NCI-H1694 (cell line): ENCODE data around the gene L3MBTL2.
A peak's percentile ranks its signal among the peaks of the same experiment; 100 is the strongest.
"Not testable (repeated sequence)": the region's sequence is repeated elsewhere in the genome, so short reads cannot be mapped to it uniquely, and the experiment has no call there.

Source experiments
- DNase-seq: peaks from one replicate; lab custom pipeline; 2025; lab: John Stamatoyannopoulos, UW

The L3MBTL2 gene

DNA sequence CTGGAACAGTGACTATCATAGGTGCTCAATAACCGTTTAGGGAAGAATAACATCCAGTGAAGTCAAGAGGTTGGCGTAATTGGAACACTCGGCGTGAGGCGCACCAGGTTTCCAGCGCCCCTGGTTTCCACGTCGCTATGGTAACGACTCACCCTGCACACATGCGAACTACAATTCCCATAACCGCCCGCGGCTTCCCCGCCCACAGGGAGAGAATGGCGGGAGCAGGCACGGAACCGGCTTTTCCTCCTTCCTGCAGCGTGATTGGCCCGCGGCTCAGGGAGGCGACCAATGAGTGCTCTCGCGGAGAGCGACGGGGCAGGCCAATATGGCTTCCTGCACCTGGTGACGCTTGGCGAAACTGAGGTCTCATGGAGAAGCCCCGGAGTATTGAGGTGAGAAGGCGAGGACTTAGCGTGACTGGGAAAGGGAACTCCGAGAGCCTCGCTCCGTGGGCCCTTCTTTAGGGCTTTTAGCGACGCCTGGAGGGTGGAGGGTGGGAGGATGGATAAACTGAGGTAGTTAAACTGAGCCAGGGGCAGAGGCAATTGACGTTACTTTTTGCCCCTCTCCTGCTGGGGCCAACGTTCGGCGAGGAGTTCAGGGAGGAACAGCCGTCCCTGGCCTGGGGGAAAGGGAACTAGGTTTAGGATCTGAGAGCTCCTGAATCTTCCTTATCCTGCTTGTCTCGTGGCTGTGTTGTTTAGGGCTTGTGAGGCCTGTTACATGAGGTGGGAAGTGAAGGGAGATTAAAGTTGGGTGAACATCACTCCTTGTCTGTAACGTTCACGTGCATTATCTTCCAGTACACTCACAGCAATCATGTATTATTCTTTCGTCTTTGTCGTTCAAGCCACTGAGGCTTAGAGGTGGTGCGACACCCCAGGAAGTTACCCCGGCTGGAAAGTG lies at the start of gene L3MBTL2:
TSS of gene L3MBTL2 (plus strand) at position 321 of the 909 bp plus-strand sequence. CDS start at position 372, 51 bp downstream.
- peak; percentile 96 for DNase-seq

DNA sequence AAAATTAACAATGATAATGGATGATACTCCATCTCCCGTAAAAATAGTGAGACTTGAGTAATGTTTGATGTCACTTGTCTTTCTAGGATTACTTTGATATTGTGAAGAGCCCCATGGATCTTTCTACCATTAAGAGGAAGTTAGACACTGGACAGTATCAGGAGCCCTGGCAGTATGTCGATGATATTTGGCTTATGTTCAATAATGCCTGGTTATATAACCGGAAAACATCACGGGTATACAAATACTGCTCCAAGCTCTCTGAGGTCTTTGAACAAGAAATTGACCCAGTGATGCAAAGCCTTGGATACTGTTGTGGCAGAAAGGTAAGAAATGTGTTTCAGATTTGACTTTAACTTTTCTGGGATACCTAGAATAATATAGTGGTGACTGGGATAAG lies 48.0 kb upstream of the L3MBTL2 start:
- DNase-seq: no peak

GRCh38 chr22:41169157-41169556 lies 36.0 kb upstream of the L3MBTL2 start:
- DNase-seq: no peak

DNA sequence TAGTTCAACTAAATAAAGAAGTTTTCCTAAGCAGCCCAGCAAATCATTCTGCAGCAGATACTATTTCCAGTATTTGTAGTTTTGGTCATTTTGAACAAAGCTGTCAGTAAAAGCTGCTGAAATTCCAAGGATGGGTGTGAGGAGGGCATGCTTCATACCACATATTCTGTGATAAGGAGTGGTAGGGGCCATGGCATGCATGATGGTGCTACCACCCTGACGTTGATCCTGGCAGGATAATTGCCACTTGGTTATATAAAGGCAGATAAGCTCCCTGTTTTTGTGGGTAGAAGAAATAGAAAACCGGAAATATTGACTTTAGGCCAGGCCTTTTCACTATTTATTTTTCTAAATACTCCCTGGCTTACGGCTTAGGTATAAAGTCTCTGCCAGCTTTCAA lies 33.1 kb upstream of the L3MBTL2 start:
- DNase-seq: no peak

GRCh38 chr22:41175546-41175945 lies 29.6 kb upstream of the L3MBTL2 start:
- DNase-seq: no peak

- DNase-seq: no peak
These were observed 28.0 kb upstream of the L3MBTL2 start for GRCh38 chr22:41177040-41177621.

DNA sequence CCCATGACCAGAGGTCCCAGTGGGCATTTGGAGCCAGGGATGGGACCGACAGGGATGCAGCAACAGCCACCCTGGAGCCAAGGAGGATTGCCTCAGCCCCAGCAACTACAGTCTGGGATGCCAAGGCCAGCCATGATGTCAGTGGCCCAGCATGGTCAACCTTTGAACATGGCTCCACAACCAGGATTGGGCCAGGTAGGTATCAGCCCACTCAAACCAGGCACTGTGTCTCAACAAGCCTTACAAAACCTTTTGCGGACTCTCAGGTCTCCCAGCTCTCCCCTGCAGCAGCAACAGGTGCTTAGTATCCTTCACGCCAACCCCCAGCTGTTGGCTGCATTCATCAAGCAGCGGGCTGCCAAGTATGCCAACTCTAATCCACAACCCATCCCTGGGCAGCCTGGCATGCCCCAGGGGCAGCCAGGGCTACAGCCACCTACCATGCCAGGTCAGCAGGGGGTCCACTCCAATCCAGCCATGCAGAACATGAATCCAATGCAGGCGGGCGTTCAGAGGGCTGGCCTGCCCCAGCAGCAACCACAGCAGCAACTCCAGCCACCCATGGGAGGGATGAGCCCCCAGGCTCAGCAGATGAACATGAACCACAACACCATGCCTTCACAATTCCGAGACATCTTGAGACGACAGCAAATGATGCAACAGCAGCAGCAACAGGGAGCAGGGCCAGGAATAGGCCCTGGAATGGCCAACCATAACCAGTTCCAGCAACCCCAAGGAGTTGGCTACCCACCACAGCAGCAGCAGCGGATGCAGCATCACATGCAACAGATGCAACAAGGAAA lies 27.3 kb upstream of the L3MBTL2 start:
- no peak for DNase-seq

- DNase-seq: no peak
These were observed 26.6 kb upstream of the L3MBTL2 start for GRCh38 chr22:41178425-41178975.

GRCh38 chr22:41180362-41180761 lies 24.8 kb upstream of the L3MBTL2 start:
- DNase-seq: not testable (repeated sequence)

DNA sequence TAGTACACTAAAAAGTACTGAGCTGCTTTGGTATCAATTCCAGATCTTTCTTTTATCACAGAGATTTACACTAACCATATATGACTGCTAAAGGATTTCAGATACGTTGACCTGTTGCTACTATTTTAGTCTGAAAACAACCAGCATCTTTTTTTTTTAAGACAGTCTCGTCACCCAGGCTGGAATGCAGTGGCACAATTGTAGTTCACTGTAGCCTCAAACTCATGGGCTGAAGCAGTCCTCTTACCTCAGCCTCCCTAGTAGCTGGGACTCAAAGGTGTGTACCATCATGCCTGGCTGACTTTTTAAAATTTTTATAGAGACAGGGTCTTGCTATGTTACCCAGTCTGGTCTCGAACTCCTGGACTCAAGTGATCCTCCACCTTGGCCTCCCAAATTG lies 24.2 kb upstream of the L3MBTL2 start:
- no peak for DNase-seq

- no peak for DNase-seq
These were observed 23.5 kb upstream of the L3MBTL2 start for GRCh38 chr22:41181349-41182241.

- DNase-seq: no peak
These were observed 20.4 kb upstream of the L3MBTL2 start for GRCh38 chr22:41184679-41185078.

DNA sequence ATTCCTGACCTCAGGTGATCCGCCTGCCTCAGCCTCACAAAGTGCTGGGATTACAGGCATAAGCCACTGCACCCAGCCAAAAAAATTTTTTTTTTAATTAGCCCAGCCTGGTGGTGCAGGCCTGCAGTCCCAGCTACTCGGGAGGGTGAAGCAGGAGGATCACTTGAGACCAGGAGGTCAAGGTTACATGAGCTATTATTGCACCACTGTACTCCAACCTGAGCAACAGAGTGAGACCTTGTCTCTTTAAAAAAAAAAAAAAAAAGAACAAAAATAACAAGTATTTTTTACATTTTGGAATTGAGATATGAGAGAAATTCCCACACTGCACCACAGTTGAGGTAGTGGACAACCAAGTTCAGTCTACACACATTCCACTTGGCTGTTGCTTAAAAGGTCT lies 13.6 kb upstream of the L3MBTL2 start:
- DNase-seq: no peak

- no peak for DNase-seq
These were observed 11.3 kb upstream of the L3MBTL2 start for GRCh38 chr22:41193829-41194228.

DNA sequence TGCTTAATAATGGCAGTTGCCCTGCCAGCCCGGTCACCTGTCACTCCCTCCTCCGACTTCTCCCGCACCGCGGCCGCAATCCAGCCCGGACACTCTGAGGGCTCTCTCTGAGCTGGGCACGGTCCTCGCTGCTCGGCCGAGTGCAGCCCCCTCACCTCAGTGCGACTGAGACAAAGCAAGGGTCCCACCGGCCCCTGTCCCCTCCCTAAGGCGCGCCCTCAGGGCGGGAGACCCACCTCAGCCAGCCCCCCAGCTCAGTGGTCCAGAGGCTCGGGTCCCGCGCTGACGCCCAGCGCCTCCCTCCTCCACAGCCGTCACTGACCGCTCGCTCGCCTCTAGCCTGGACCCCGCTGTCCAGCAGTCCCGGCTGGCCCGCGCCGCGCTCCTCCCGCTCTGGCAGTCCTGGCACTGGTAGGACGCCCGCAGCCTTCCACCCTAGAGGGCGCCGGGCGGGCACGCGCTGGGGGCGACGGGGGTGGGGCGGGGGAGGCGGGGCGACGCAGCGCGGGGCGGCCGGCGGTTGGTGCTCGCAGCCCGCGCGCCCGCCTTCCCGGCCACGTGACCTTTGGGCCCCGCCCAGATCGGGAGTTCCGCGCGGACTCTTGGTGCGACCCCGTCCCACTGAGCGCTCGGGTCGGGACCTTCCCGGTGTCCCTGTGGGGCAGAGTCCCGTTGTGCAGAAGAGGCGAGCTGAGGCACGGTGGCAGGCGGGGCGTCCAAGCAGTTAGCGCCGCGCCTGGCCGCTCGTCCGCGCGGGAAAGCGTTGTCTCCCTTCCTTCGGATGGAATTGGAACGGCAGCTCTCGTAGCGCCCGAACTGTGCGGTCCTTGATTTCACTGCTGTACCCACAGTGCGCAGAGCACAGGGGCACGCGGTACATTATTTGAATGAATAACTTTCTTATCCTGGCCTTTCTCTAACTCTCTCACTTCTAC lies 7.8 kb upstream of the L3MBTL2 start:
- peak; percentile 59 for DNase-seq

DNA sequence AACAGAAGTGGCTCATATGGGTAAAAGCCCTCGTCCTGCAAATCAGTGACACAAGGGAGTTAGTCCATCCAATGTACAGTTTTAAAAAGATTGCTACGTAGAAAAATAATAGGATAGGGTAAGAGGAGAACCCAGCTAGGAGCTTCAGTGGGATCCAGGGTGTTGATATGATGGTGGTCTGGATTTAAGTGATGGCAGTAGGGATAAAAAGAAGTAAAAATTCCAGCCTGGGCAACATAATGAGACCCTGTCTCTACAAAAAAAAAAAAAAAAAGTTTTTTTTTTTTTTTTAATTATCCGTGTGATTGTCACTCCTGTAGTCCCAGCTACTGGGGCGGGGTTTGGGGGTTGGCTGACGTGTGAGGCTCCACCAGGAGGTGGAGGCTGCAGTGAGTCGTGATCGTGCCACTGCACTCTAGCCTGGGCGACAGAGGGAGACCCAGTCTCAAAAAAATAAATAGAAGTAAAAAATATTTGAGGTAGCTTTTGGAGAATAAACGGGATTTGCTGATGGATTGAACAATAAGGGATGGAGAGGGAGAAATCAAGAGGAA lies 7.0 kb upstream of the L3MBTL2 start:
- DNase-seq: peak; percentile 54

GRCh38 chr22:41201141-41201540 lies 4.0 kb upstream of the L3MBTL2 start:
- DNase-seq: no peak

DNA sequence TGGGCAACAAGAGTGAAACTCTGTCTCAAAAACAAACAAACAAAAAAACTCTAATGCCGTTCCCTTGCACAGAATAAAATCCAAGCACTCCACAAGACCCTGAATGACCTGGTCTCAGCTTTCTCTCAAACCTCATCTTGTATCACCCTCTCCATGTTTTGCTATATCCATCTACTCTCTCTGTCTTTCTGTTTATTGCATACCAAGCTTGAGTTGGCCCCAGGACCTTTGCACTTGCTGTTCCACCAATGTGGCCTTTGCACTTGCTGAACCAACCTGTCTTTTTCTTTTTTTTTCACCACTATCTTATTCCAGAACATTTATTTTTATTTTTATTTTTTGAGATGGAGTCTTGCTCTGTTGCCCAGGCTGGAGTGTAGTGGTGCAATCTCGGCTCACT lies 2.0 kb upstream of the L3MBTL2 start:
- DNase-seq: no peak

DNA sequence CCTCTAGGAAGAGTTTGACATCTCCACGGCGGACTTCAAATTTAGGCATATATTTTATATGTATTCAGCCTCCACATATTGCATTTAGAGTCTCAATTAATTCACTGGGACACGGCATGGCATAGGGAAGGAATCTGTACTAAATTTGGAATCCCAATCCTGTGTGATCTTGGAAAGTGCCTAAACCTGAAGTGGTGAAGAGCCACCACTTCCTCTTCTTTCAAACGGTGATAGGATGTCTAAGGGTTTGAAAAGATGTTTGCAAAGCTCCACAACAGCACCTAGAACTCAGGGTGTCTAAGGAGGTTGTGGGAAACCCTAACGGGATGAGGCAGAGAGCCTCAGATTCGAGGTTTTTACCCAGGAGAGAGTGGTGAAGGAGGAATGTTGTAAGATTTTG lies 1.0 kb upstream of the L3MBTL2 start:
- no peak for DNase-seq

DNA sequence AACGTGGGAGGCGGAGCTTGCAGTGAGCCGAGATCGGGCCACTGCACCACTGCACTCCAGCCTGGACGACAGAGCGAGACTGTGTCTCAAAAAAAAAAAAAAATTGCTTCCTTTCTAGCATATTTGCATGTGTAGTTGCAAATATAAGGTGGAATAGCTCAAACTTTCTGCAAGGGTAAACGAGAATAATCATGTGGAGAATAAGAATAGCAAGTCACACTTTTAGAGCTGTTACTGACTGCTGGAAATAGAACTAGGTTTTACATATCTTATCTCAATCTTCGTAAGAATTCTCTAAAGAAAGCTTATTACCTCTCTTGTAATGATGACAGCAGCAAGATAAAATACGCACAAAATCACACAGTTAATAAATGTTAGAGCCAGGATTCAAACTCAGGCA lies 1.6 kb downstream of the L3MBTL2 start:
- DNase-seq: no peak
